ENCODE measurements around the gene FAM20A. TPM values are rescaled to one million over a fixed set of nuclear protein-coding genes. Genes with fewer than 3 reads are reported as not detected.

FAM20A gene
- total RNA-seq, 2 experiments from 2014 or later = not detected

DNA sequence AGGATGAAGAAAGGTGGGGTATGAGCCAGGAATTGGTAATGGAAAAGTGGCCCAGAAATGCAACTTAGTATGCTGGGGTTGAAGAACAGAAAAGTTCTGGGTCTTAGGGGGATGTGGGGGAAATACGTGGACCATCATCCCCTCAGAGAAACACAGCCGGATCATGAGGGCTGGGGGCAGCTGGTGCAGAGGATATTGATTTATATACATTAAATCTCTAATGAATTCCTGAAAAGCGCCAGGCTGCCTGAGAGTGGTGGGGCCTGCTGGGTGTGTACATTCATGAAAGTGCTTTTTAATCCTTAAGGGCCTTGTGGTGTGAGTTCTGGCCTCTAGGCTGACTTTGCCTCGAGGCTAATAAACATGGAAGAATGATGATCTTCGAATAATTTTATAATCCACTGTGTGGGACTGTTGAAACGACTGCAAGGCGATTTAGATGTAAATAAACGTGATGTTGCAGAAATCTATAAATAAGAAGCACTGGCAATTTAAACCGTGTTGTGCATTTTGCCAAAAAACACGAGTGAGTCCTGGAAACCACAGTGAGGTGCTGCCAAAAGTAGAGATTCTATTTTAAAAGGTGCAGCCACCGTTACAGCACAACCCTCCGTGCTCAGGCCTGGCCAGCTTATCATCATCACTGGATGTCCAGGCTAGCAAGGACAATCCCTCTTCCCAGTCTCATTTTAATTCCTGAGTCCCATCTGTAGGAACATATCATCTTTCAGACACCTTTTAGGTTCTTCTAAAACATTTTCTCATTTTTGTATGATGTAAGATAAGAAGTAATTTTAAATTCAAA lies 56.9 kb downstream of the FAM20A start:
- no peak overlapping the region for H3K27ac Mint-ChIP-seq
- ChIA-PET POLR2A (no interaction called here), CTCF (no interaction called here)
- no peak for DNase-seq
- no peaks in the 10 kb centered on the region for H3K9me3 Mint-ChIP-seq
- TF ChIP-seq, protein P1, sequence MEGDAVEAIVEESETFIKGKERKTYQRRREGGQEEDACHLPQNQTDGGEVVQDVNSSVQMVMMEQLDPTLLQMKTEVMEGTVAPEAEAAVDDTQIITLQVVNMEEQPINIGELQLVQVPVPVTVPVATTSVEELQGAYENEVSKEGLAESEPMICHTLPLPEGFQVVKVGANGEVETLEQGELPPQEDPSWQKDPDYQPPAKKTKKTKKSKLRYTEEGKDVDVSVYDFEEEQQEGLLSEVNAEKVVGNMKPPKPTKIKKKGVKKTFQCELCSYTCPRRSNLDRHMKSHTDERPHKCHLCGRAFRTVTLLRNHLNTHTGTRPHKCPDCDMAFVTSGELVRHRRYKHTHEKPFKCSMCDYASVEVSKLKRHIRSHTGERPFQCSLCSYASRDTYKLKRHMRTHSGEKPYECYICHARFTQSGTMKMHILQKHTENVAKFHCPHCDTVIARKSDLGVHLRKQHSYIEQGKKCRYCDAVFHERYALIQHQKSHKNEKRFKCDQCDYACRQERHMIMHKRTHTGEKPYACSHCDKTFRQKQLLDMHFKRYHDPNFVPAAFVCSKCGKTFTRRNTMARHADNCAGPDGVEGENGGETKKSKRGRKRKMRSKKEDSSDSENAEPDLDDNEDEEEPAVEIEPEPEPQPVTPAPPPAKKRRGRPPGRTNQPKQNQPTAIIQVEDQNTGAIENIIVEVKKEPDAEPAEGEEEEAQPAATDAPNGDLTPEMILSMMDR (IDR thresholded peaks at IDR 0.05) = no peak
- intact Hi-C loops (cut with DNase I, micrococcal nuclease) = no loop called here
- H3K36me3 ChIP-seq (ENCODE audit: insufficient read depth, low read length) = peaks cover 11% of the 10 kb centered on the region
- no peak overlapping the region for H3K4me3 ChIP-seq (ENCODE audit: low read length)
- no peaks in the 10 kb centered on the region for H3K9me3 ChIP-seq (ENCODE audit: control insufficient read depth in 1 of 2, insufficient read depth in 1 of 2, low read length in 2 of 2)
- peaks cover 7% of the 10 kb centered on the region for H3K36me3 Mint-ChIP-seq (ENCODE audit: low read depth)
- H3K27ac ChIP-seq (ENCODE audit: low read depth in 1 of 2, low read length in 2 of 2) = no peak overlapping the region
- no peak overlapping the region for H3K4me3 Mint-ChIP-seq
- H3K27me3 Mint-ChIP-seq = no peaks in the 10 kb centered on the region
- no peaks in the 10 kb centered on the region for H3K4me1 ChIP-seq (ENCODE audit: insufficient read depth, low read length)
- H3K4me1 Mint-ChIP-seq (ENCODE audit: low read depth) = no peaks in the 10 kb centered on the region
- no peaks in the 10 kb centered on the region for H3K27me3 ChIP-seq (ENCODE audit: control insufficient read depth in 1 of 2, insufficient read depth in 2 of 2, low read length in 2 of 2)
- no peak for ATAC-seq (ENCODE audit: poor library complexity)

GRCh38 chr17:68542698-68543463 lies 58.3 kb downstream of the FAM20A start:
- ChIA-PET POLR2A (interaction anchor here (1.1 kb wide), 1 partner anchor 12 kb away, joined by 3 read pairs; no protein-coding TSS in a partner anchor), CTCF (no interaction called here)
- Mint-ChIP-seq H3K27ac (no peak overlapping the region), H3K9me3 (no peaks in the 10 kb centered on the region), H3K4me3 (no peak overlapping the region), H3K4me1 (ENCODE audit: low read depth) (no peaks in the 10 kb centered on the region), H3K27me3 (no peaks in the 10 kb centered on the region), H3K36me3 (ENCODE audit: low read depth) (peaks cover 21% of the 10 kb centered on the region)
- no peak overlapping the region for H3K27ac ChIP-seq (ENCODE audit: low read depth in 1 of 2, low read length in 2 of 2)
- peaks cover 11% of the 10 kb centered on the region for H3K36me3 ChIP-seq (ENCODE audit: insufficient read depth, low read length)
- no peaks in the 10 kb centered on the region for H3K4me1 ChIP-seq (ENCODE audit: insufficient read depth, low read length)
- TF ChIP-seq, protein P1 (IDR thresholded peaks at IDR 0.05) = no peak
- intact Hi-C loops (cut with DNase I, micrococcal nuclease) = no loop called here
- ATAC-seq (ENCODE audit: poor library complexity) = no peak
- DNase-seq = no peak
- no peaks in the 10 kb centered on the region for H3K27me3 ChIP-seq (ENCODE audit: control insufficient read depth in 1 of 2, insufficient read depth in 2 of 2, low read length in 2 of 2)
- no peak overlapping the region for H3K4me3 ChIP-seq (ENCODE audit: low read length)
- H3K9me3 ChIP-seq (ENCODE audit: control insufficient read depth in 1 of 2, insufficient read depth in 1 of 2, low read length in 2 of 2) = no peaks in the 10 kb centered on the region

- DNase-seq = no peak
- no peak overlapping the region for H3K27ac ChIP-seq (ENCODE audit: low read depth in 1 of 2, low read length in 2 of 2)
- H3K27me3 Mint-ChIP-seq = no peaks in the 10 kb centered on the region
- H3K4me1 Mint-ChIP-seq (ENCODE audit: low read depth) = no peaks in the 10 kb centered on the region
- ChIA-PET CTCF (no interaction called here), POLR2A (interaction anchor here (1.1 kb wide), 1 partner anchor 11 kb away, joined by 3 read pairs; no protein-coding TSS in a partner anchor)
- H3K36me3 Mint-ChIP-seq (ENCODE audit: low read depth) = peaks cover 27% of the 10 kb centered on the region
- no peaks in the 10 kb centered on the region for H3K9me3 ChIP-seq (ENCODE audit: control insufficient read depth in 1 of 2, insufficient read depth in 1 of 2, low read length in 2 of 2)
- no peak overlapping the region for H3K27ac Mint-ChIP-seq
- H3K4me3 ChIP-seq (ENCODE audit: low read length) = no peak overlapping the region
- H3K9me3 Mint-ChIP-seq = no peaks in the 10 kb centered on the region
- H3K4me1 ChIP-seq (ENCODE audit: insufficient read depth, low read length) = no peaks in the 10 kb centered on the region
- ATAC-seq (ENCODE audit: poor library complexity) = no peak
- H3K36me3 ChIP-seq (ENCODE audit: insufficient read depth, low read length) = peaks cover 20% of the 10 kb centered on the region
- H3K27me3 ChIP-seq (ENCODE audit: control insufficient read depth in 1 of 2, insufficient read depth in 2 of 2, low read length in 2 of 2) = no peaks in the 10 kb centered on the region
- intact Hi-C loops (cut with DNase I, micrococcal nuclease) = no loop called here
- no peak overlapping the region for H3K4me3 Mint-ChIP-seq
- TF ChIP-seq, protein P1 (IDR thresholded peaks at IDR 0.05) = no peak
These were observed 59.4 kb downstream of the FAM20A start for GRCh38 chr17:68541816-68542215.

Measured in CD4-positive, alpha-beta T cell (primary cell).